GM19240 (cell line): ENCODE results near the gene CCDC81.
"Not testable (repeated sequence)": the region's sequence is repeated elsewhere in the genome, so short reads cannot be mapped to it uniquely, and the experiment has no call there.

ENCODE experiments used
- DNase-seq: peaks from one replicate; pipeline ENCODE4 v3.0.0; 2011; ENCODE audit warnings: low spot score; ENCODE audit not compliant: insufficient read length

CCDC81 gene

GRCh38 chr11:86386746-86387145 lies 12.1 kb downstream of the CCDC81 start:
- no peak for DNase-seq

GRCh38 chr11:86388198-86388597 lies 13.5 kb downstream of the CCDC81 start:
- DNase-seq = no peak

- DNase-seq = no peak
Observed at GRCh38 chr11:86390487-86390886, 15.8 kb downstream of the CCDC81 start.

- no peak for DNase-seq
Observed at GRCh38 chr11:86395061-86395551, 20.4 kb downstream of the CCDC81 start.

GRCh38 chr11:86396396-86396795 lies 21.7 kb downstream of the CCDC81 start:
- no peak for DNase-seq

GRCh38 chr11:86397351-86397750 lies 22.7 kb downstream of the CCDC81 start:
- DNase-seq = no peak

GRCh38 chr11:86398106-86398505 lies 23.4 kb downstream of the CCDC81 start:
- no peak for DNase-seq

- no peak for DNase-seq
Observed at GRCh38 chr11:86403458-86403857, 28.8 kb downstream of the CCDC81 start.

- no peak for DNase-seq
Observed at GRCh38 chr11:86408845-86409244, 34.2 kb downstream of the CCDC81 start.

- DNase-seq = no peak
Observed at GRCh38 chr11:86414032-86414431, 39.3 kb downstream of the CCDC81 start.

GRCh38 chr11:86415026-86415425 lies 40.3 kb downstream of the CCDC81 start:
- DNase-seq = no peak

GRCh38 chr11:86416494-86416893 lies 41.8 kb downstream of the CCDC81 start:
- DNase-seq = no peak

- DNase-seq = not testable (repeated sequence)
Observed at GRCh38 chr11:86416951-86417350, 42.3 kb downstream of the CCDC81 start.

GRCh38 chr11:86418106-86418505 lies 43.4 kb downstream of the CCDC81 start:
- no peak for DNase-seq

- no peak for DNase-seq
Observed at GRCh38 chr11:86418513-86418912, 43.8 kb downstream of the CCDC81 start.

- DNase-seq = no peak
Observed at GRCh38 chr11:86418917-86419316, 44.2 kb downstream of the CCDC81 start.

- no peak for DNase-seq
Observed at GRCh38 chr11:86421946-86422345, 47.3 kb downstream of the CCDC81 start.

GRCh38 chr11:86422371-86422770 lies 47.7 kb downstream of the CCDC81 start:
- DNase-seq = no peak

- not testable (repeated sequence) for DNase-seq
Observed at GRCh38 chr11:86423488-86423887, 48.8 kb downstream of the CCDC81 start.

GRCh38 chr11:86427441-86427840 lies 52.8 kb downstream of the CCDC81 start:
- no peak for DNase-seq

GRCh38 chr11:86431258-86431657 lies 56.6 kb downstream of the CCDC81 start:
- no peak for DNase-seq

- DNase-seq = not testable (repeated sequence)
Observed at GRCh38 chr11:86433361-86434095, 58.8 kb downstream of the CCDC81 start.

GRCh38 chr11:86435711-86436110 lies 61.0 kb downstream of the CCDC81 start:
- DNase-seq = no peak
